HG02623 (cell line): ENCODE results near the gene CFAP141.

Experiments used
- ATAC-seq: cut with Tn5 transposase; IDR thresholded peaks from one replicate; pipeline ENCODE4 v1.9.1; 2021; ENCODE audit warnings: moderate library complexity; ENCODE audit not compliant: unreplicated experiment

The CFAP141 gene

DNA sequence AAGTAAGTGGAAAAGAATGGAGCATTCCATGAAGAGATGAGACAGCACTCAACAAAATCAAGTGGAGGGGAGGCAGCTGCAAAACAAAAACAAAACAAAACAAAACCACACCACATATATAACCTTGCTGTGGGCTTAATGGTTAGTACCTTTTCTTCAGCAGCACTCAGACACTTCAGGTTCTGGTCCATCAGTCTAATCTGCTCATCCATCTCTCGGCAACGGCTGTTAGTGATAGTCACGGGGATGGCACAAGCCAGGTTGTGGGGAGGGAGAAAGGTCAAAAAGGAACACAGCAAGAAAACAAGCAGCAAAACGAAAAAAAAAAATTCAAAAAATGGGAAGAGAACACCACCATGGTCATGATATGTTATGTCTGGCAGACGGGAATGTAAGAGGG, 34.3 kb downstream of the CFAP141 start:
- ATAC-seq: no peak

DNA sequence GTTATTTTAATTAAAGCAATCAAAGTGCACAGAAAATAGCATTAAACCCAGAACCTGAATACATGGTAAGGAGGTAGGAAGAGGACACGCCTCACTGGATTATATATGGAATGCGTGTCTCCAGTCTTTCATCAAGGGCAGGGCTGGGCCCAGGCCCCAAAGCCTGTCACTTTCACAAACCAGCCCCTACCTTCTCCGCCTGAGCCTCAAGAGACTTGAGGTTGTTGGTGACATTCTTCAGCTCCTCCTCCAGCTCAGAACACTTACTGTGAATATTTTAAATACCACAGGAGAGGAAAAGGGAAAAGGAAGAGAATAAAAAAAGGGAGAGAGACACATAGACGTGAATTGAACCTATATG, 34.9 kb downstream of the CFAP141 start:
- ATAC-seq: no peak

DNA sequence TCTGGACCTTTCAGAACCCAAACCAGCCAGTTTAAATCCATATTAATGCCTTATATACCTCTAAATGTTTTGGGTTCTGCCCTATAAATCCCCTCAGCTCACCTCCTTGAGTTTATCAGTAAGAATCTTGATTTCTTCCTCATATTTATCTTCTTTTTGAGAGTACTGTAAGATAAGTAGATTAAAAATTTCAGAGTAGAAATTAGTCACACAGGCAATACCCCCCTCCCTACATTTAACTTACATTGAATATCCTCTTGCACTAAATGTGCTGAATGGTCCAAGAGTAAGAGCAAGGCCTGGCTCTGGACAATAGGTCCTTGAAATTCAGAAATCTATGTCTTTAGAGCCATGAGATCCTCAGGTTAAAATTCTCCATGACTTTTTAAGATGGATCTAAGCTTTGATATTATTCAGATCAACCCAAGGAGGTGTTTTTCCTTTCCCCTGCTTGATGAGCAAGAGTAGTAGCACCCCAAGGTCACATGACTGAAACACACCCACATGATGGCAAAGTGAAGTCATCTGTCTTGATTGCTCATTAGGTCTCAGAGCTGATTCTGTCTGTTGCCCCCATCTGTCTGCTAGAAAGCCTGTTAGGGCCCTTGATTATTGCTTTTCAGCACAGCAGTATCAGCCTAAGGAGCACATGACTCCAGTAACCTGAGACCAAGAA, 35.4 kb downstream of the CFAP141 start:
- no peak for ATAC-seq

DNA sequence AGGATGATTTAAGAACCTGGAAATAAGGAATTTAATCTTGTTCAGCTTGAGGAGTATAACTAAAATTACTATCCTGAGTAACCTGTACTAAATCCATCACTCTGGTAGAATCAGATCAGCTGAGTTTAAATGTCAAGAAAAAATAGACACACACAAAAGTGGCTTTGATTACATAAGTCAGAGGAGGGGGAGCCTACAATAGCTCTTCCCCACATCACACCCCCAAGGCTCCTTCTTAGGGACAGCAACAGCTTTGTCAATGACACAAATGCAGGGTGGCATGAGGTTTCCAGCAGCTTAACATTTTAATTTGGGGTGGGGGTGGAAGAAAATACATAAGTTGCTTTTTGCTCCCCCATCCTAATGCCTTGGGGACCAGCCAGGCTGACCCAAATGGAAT, 38.7 kb downstream of the CFAP141 start:
- no peak for ATAC-seq

DNA sequence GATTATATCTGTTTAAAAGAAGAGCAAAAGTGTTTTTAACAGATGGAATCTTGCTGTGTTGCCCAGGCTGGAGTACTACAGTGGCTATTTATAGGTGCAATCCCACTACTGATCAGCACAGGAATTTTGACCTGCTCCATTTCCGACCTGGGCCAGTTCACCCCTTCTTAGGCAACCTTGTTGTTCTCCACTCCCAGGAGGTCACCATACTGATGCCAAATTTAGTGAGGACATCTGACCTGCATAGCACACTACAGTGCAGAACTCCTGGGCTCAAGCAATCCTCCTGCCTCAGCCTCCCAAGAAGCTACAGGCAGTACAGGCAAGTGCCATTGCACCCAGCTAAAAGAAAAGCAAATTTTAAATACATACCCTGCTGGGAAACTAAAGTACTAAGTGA, 39.9 kb downstream of the CFAP141 start:
- ATAC-seq: no peak

DNA sequence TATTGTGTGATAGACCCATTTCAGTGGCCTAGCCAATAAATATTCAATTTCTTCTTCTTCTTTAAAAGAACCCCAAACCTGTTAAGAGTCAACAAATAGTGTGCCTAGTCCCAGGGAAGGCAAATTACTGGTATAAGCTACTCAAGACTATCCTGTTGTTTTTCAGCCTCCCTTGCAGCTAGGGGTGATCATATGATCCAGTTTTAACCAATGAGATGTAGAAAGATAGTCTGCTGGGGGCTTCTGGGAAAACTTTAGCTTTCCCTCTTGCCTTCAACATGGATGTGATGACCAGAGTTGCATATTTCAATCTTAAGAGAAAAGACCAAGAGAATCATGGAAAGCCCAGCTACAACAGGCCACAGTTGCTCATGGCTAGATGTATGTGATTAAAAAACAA, 46.6 kb downstream of the CFAP141 start:
- no peak for ATAC-seq

DNA sequence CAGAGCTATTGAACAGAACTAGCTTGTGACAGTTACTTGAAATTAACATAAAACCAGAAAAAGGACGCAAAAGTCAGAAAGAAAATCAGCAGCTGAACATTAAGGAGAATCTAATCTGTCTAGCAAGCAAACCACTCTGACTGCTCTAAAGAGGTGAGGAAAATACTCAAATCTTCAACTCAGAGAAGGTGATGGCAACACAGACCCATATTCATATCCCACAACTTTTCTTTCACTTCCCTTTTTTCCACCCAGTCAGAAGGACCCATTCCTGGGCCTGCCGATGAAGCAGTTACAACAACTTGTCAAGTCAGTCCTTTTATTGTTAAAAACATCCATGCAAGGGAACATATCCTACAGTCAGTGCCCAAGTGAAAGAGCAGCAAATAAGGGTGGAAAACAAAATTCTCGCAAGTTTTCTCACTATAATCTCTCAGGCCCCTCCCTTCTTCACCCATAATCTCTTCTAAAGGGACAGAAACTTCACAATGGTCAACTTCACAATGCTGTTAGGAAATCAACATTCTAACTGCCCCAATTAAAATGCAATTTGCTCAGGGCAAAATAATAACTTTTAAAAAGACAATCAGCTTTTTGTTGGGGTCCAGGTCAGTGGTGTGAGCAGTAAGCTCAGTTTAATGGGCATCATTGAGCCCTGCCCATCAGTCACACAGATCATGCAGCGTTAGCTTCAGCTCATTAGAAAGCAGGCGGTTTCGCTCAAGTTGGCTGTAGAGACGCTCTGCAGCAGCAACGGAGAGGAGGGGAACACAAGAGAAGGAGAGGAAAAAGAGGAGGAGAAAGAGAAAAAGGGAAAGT, 47.6 kb downstream of the CFAP141 start:
- ATAC-seq: no peak

DNA sequence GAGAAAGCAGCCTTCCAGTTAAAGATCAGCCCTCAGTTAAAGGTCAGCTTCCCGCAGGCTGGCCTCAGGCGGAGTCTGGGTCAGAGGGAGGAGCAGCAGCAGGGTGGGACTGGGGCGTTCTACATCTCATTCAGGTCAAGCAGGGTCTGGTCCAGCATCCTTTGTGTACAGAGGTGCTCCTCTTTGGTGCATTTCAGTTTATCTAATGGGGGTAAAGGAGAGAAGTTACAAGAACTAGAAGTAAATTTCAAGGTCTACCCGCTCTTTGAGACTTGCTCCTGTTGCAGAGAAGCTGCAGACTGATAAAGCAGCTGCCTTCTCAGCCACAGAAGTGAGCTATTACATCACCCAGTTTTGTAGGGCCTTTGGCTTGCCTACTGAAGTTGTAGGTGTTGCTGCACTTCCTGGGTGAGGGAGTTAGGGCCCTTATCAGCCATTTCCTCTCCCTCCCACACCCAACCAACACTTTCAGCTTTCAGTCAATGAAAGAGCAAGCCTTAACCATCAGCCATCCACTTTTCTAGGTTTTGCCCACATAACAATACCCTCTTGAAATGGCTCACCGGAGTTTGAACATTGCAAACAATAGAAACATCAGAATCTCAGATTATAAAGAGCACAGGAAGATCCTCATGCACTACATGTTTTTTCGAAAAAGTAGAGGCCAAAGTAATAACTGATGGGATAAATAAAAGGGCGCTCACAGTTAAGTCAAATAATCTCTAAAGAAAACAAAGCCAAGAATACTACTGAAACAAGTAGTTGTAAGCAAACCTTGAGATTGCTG, 48.4 kb downstream of the CFAP141 start:
- ATAC-seq: peak; percentile 68

DNA sequence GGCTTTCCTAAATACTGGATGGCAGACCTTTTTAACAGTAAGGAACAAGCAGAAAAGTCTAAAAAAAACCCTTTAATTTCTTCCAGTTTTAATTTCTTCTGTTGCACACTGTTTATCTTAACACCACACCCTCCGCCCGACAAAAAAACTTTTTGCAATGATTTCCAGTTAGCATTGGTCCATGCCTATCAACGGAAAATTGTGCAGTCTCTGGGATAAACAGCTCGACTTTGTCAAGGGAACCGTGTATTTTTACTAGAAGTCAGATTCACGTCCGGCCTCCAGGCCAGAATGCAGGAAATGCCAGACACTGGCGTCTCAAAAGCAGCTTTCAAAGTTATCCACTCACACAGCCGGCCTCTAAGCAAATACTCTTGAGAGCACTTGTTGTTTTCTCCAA, 50.9 kb downstream of the CFAP141 start:
- no peak for ATAC-seq

DNA sequence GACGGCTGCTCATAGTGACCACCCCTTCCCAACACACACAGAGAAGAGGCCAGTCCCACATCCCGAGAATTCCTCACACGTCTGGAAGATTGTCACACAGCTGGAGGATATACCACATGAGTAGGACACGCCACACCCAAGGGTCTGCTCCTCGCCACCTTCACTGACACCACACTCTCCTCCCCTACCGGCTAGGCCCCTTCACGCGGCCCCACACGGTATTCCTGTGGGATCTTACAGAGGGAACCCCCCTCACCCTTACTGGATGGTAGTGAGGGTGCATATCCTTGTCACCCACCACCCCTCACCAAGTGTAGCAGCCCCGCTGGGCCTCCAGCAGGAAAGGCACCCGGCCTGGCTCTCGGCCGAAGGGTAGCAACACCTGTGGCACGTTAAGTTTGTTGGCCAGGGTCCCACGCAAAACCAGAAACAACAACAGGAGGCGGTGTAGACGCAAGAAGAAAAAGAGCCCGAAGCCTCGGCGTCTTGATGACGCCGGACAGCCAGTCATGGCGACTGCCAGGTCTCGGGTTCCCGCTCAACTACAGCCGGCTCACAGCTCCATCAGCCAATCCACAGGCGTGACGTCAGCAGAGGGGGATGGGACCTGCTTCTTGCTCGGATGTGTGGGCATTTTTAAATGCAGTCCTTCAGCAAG, 51.5 kb downstream of the CFAP141 start, which contains the start of gene NUP210L:
NUP210L (minus strand) TSS at position 540 of the 658 bp plus-strand sequence.
- no peak for ATAC-seq

DNA sequence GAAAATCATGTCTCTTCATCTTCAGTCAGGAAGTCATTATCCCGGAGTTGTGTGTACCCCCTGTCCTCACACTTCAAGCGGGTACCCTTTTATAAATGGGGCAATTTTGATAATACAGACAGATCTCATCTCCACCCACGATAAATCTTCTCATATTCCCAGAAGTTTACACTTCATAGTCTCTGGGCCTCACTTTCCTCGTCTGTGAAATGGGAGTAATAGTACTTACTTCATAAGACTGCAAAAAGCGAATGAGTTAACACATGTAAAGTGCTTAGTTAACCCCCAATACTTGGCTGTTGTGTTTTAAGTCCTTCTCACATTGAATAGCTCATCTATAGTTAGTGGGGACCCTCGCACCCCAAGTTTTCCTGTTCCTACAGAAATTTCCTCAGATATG, 52.1 kb downstream of the CFAP141 start:
- ATAC-seq: no peak

DNA sequence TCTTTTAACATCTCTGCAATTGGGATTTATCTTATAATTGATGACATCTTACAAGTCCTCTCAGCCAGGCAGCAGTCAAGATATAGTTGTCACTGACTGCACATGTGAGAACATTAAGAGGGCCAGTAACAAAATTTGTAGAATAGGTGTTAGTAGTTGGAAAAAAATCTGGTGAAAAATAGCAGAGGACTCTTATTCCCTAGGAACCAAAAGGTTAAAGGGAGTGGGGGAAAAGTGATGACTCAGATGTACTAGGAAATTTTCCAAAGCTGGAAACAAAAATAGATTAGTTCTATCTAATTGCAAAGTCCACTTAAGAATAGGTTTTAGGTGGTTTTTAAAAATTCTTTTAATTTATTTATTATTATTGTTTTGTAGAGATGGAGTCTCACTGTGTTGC, 54.8 kb downstream of the CFAP141 start:
- ATAC-seq: no peak
